Left ventricle myocardium inferior (tissue), 1 donor: Measurements from ENCODE around the gene SHB. TPM values are rescaled to one million over a fixed set of nuclear protein-coding genes. Genes with fewer than 3 reads are reported as not detected.

Source experiments
- DNase-seq: peaks from one replicate; pipeline ENCODE4 v3.0.0-alpha.2; 2020
- H3K27ac ChIP-seq: fragments of 200-600 bp; replicated peaks from 2 replicates; pipeline ENCODE4 v1.8.0; 2021
- H3K27me3 ChIP-seq: fragments of 200-600 bp; 2 replicates; pipeline ENCODE4 v1.8.0; 2021; ENCODE audit warnings: low read depth
- H3K36me3 ChIP-seq: fragments of 200-600 bp; 2 replicates; pipeline ENCODE4 v1.8.0; 2021
- H3K4me1 ChIP-seq: fragments of 200-600 bp; 2 replicates; pipeline ENCODE4 v1.8.0; 2021
- H3K4me3 ChIP-seq: fragments of 200-600 bp; 2 replicates; pipeline ENCODE4 v1.8.0; 2021; ENCODE audit warnings: mild to moderate bottlenecking, moderate library complexity
- H3K9me3 ChIP-seq: fragments of 200-600 bp; replicated peaks from 2 replicates; pipeline ENCODE4 v1.8.0; 2021
- intact Hi-C: fragments of 100-400 bp; cut with micrococcal nuclease; formaldehyde crosslinking; loops from one replicate; pipeline ENCODE4 v1.11.0; 2022
- total RNA-seq: library from RNA; stranded (reverse); fragmentation: NEBNext Ultra II Directional; extraction: Animal tissue kit (Norgen Biotek cat#: 25700); gene quantifications from one replicate; pipeline ENCODE4 v1.2.1, GENCODE V29; 2021
- TF ChIP-seq, protein P1 (sequence below): fragments of 200-600 bp; IDR thresholded peaks from 2 replicates; pipeline ENCODE4 v1.8.0; 2021; ENCODE audit warnings: antibody characterized with exemption, mild to moderate bottlenecking, borderline replicate concordance
- donor health status: DM: no; HTN: yes; CAD: no; lungs with severe emphysema.

Gene SHB
- total RNA-seq, 1 donor from 2014 or later = 19.4 TPM

DNA sequence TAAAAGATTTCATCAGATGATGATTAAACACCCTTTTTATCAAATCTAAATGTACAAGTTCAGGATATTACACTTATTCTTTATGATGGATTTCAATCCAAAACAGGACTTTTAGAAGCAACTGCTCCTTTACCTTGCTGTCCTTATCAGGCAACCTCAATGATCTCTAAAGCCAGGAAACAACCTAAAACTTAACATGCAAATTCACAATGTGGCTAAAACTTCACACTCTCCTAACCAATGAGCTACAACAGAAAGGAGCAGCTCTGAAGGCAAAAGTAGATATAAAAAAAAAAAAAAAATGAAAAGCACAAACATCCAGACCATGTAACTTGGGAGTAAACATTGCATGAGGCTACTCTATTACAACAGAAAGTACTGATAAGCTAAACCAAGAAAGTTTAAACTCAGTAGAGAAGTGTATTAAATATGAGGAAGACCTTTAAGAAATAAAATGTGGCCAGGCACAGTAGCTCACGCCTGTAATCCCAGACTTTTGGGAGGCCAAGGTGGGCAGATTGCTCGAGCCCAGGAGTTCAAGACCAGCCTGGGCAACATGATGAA, 188.0 kb downstream of the SHB start:
- H3K9me3 ChIP-seq = no peaks in the 10 kb centered on the region

GRCh38 chr9:37876376-37876775, 192.7 kb downstream of the SHB start:
- TF ChIP-seq, protein P1, sequence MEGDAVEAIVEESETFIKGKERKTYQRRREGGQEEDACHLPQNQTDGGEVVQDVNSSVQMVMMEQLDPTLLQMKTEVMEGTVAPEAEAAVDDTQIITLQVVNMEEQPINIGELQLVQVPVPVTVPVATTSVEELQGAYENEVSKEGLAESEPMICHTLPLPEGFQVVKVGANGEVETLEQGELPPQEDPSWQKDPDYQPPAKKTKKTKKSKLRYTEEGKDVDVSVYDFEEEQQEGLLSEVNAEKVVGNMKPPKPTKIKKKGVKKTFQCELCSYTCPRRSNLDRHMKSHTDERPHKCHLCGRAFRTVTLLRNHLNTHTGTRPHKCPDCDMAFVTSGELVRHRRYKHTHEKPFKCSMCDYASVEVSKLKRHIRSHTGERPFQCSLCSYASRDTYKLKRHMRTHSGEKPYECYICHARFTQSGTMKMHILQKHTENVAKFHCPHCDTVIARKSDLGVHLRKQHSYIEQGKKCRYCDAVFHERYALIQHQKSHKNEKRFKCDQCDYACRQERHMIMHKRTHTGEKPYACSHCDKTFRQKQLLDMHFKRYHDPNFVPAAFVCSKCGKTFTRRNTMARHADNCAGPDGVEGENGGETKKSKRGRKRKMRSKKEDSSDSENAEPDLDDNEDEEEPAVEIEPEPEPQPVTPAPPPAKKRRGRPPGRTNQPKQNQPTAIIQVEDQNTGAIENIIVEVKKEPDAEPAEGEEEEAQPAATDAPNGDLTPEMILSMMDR = no peak
- H3K36me3 ChIP-seq = peaks cover 13% of the 10 kb centered on the region
- H3K9me3 ChIP-seq = no peaks in the 10 kb centered on the region
- H3K4me3 ChIP-seq = no peak overlapping the region
- H3K27ac ChIP-seq = no peak overlapping the region
- H3K4me1 ChIP-seq = no peaks in the 10 kb centered on the region
- DNase-seq = no peak
- no peaks in the 10 kb centered on the region for H3K27me3 ChIP-seq
- intact Hi-C loops = no loop called here

More for the DNA sequence above, 188.0 kb downstream of the SHB start:
- DNase-seq = no peak
- Histone ChIP-seq H3K27me3 (no peaks in the 10 kb centered on the region), H3K4me1 (no peaks in the 10 kb centered on the region), H3K36me3 (peaks cover 17% of the 10 kb centered on the region), H3K27ac (no peak overlapping the region), H3K4me3 (no peak overlapping the region)
- intact Hi-C loops = no loop called here
- TF ChIP-seq, protein P1 = no peak

DNA sequence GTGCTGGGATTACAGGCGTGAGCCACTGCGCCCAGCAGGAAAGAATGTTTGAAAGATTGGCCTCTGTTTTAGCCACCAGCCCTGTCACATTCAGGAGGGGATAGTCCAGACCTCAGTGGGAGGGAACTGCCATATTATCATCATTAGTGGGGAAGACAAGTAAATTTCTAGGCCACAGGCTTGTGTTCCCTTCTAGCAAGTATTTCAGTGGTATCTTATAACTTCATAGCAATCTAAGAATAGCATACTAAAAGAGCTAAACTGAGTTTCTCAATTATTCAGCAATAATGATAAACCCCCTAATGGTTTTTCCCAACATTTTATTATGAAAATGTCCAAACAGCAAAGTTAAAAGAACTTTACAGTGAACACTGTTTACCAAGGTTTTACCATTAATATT, 195.1 kb downstream of the SHB start:
- TF ChIP-seq, protein P1 = no peak
- intact Hi-C loops = no loop called here

DNA sequence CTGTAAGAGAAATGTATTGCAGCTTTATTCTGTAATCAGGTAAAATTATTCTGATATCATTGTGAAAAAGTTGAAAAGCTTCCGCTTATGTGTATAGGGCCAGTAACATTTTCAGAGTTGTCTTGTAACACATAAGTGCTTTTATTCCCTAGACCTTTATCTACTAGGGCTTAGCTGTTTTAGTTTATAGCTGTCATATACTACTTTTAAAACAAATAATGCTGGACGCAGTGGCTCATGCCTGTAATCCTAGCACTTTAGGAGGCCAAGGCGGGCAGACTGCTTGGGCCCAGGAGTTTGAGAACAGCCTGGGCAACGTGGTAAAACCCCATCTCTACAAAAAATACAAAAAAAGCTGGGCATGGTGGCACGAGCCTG, 198.2 kb downstream of the SHB start:
- Histone ChIP-seq H3K9me3 (no peaks in the 10 kb centered on the region), H3K4me1 (no peaks in the 10 kb centered on the region), H3K36me3 (peaks cover 5% of the 10 kb centered on the region), H3K27ac (no peak overlapping the region), H3K4me3 (no peak overlapping the region), H3K27me3 (no peaks in the 10 kb centered on the region)
- TF ChIP-seq, protein P1 = no peak
- DNase-seq = no peak
- intact Hi-C loops = no loop called here

More for the DNA sequence above, 195.1 kb downstream of the SHB start:
- Histone ChIP-seq H3K27me3 (no peaks in the 10 kb centered on the region), H3K9me3 (no peaks in the 10 kb centered on the region), H3K4me1 (no peaks in the 10 kb centered on the region), H3K27ac (no peak overlapping the region), H3K4me3 (no peak overlapping the region), H3K36me3 (peaks cover 4% of the 10 kb centered on the region)
- DNase-seq = no peak

DNA sequence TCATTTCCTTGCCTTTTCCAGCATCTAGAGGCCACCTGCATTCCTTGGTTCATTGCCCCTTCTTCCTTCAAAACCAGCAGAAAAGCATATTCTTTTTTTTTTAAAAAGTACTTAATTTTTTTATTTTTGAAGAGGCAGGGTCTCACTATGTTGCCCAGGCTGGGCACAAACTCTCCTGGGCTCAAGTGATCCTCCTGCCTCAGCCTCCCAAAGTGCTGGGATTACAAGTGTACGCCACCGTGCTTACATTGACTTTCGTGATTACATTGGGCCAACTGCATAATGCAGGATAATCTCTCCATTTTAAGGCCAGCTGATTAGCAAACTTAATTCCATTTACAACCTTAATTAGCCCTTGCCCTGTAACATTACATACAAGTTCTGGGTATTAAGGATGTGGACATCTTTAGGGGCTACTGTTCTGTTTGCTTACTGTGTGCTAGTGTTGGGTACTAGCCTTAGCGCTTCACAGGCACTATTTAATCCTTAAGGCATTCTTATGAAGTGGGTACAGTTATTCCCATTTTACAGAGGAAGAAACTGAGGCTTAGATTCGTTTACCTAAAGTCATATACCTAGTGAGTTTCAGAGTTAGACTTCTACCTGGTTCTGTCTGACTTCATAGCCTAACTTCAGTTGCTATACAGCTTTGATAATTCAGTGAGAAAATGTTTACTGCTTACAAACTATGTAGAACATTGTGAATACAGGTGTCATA, 198.8 kb downstream of the SHB start:
- no peaks in the 10 kb centered on the region for H3K27me3 ChIP-seq
- H3K4me3 ChIP-seq = no peak overlapping the region
- H3K4me1 ChIP-seq = no peaks in the 10 kb centered on the region
- TF ChIP-seq, protein P1 = no peak
- H3K27ac ChIP-seq = no peak overlapping the region
- no peak for DNase-seq
- no peaks in the 10 kb centered on the region for H3K9me3 ChIP-seq
- intact Hi-C loops = no loop called here
- H3K36me3 ChIP-seq = peaks cover 5% of the 10 kb centered on the region

Other genes with a start within 250 kb of the SHB start
- gene SLC25A51, start 165.1 kb downstream of the SHB start, total RNA-seq = 21.4 TPM